Measurements from ENCODE around the gene SLC1A5.
"Not testable (repeated sequence)": the region's sequence is repeated elsewhere in the genome, so short reads cannot be mapped to it uniquely, and the experiment has no call there.

SLC1A5 gene

GRCh38 chr19:46761418-46761831 lies 27.0 kb downstream of the SLC1A5 start:
- H3K9me2 ChIP-seq (replicated peaks; ENCODE audit: insufficient read depth, low read length), result no peaks in the 10 kb centered on the region
- H3K36me3 ChIP-seq (replicated peaks; ENCODE audit: insufficient read depth, low read length), result no peaks in the 10 kb centered on the region
- H3K79me2 ChIP-seq (ENCODE audit: low read length), result no peaks in the 10 kb centered on the region
- H4K20me1 ChIP-seq (ENCODE audit: insufficient read depth, low read length), result no peaks in the 10 kb centered on the region
- no peak overlapping the region for H3K9ac ChIP-seq (ENCODE audit: low read length)
- H3K4me2 ChIP-seq (ENCODE audit: low read depth, low read length), result no peak overlapping the region
- H3F3A ChIP-seq (ENCODE audit: insufficient read depth, low read length), result no peaks in the 10 kb centered on the region
- no peaks in the 10 kb centered on the region for H3K9me3 ChIP-seq (replicated peaks; ENCODE audit: insufficient read depth, low read length)
- H3K4me1 ChIP-seq (ENCODE audit: low read length), result no peaks in the 10 kb centered on the region
- no peak overlapping the region for H3K4me3 ChIP-seq (ENCODE audit: low read length)
- no peaks in the 10 kb centered on the region for H3K27me3 ChIP-seq (replicated peaks; ENCODE audit: insufficient read depth, low read length)
- no peak for TF ChIP-seq CTCF (IDR thresholded peaks at IDR 0.05; ENCODE audit: low read length)
- no peak for TF ChIP-seq EZH2 (optimal IDR thresholded peaks at IDR 0.05; ENCODE audit: low read depth, low read length)
- TF ChIP-seq EZH2phosphoT487 (IDR thresholded peaks at IDR 0.05; ENCODE audit: low read length), result no peak
- DNase-seq, result no peak
- H3K27ac ChIP-seq (ENCODE audit: low read length), result no peak overlapping the region
- no peak overlapping the region for H2AFZ ChIP-seq (ENCODE audit: low read length)

- not testable (repeated sequence) for H3K4me3 ChIP-seq (ENCODE audit: low read length); H3K9me2 ChIP-seq (replicated peaks; ENCODE audit: insufficient read depth, low read length); H3K9me3 ChIP-seq (replicated peaks; ENCODE audit: insufficient read depth, low read length); H3K9ac ChIP-seq (ENCODE audit: low read length); H3F3A ChIP-seq (ENCODE audit: insufficient read depth, low read length); DNase-seq; H3K27ac ChIP-seq (ENCODE audit: low read length); H2AFZ ChIP-seq (ENCODE audit: low read length); H3K79me2 ChIP-seq (ENCODE audit: low read length); H4K20me1 ChIP-seq (ENCODE audit: insufficient read depth, low read length); H3K27me3 ChIP-seq (replicated peaks; ENCODE audit: insufficient read depth, low read length); H3K4me2 ChIP-seq (ENCODE audit: low read depth, low read length); H3K36me3 ChIP-seq (replicated peaks; ENCODE audit: insufficient read depth, low read length); H3K4me1 ChIP-seq (ENCODE audit: low read length)
Measured at GRCh38 chr19:46760897-46761296, 27.5 kb downstream of the SLC1A5 start.

- no peaks in the 10 kb centered on the region for H3K79me2 ChIP-seq (ENCODE audit: low read length)
- H3K36me3 ChIP-seq (replicated peaks; ENCODE audit: insufficient read depth, low read length), result no peaks in the 10 kb centered on the region
- no peak overlapping the region for H3K4me2 ChIP-seq (ENCODE audit: low read depth, low read length)
- TF ChIP-seq EZH2 (optimal IDR thresholded peaks at IDR 0.05; ENCODE audit: low read depth, low read length) (no peak), CTCF (IDR thresholded peaks at IDR 0.05; ENCODE audit: low read length) (no peak), EZH2phosphoT487 (IDR thresholded peaks at IDR 0.05; ENCODE audit: low read length) (no peak)
- H3K9me2 ChIP-seq (replicated peaks; ENCODE audit: insufficient read depth, low read length), result no peaks in the 10 kb centered on the region
- no peaks in the 10 kb centered on the region for H3F3A ChIP-seq (ENCODE audit: insufficient read depth, low read length)
- no peaks in the 10 kb centered on the region for H3K9me3 ChIP-seq (replicated peaks; ENCODE audit: insufficient read depth, low read length)
- no peaks in the 10 kb centered on the region for H3K4me1 ChIP-seq (ENCODE audit: low read length)
- H3K27me3 ChIP-seq (replicated peaks; ENCODE audit: insufficient read depth, low read length), result no peaks in the 10 kb centered on the region
- no peak overlapping the region for H3K4me3 ChIP-seq (ENCODE audit: low read length)
- H2AFZ ChIP-seq (ENCODE audit: low read length), result no peak overlapping the region
- H3K27ac ChIP-seq (ENCODE audit: low read length), result no peak overlapping the region
- no peaks in the 10 kb centered on the region for H4K20me1 ChIP-seq (ENCODE audit: insufficient read depth, low read length)
- no peak for DNase-seq
- H3K9ac ChIP-seq (ENCODE audit: low read length), result no peak overlapping the region
Measured at GRCh38 chr19:46760363-46760762, 28.0 kb downstream of the SLC1A5 start.

- no peak overlapping the region for H3K27ac ChIP-seq (ENCODE audit: low read length)
- H3F3A ChIP-seq (ENCODE audit: insufficient read depth, low read length), result no peaks in the 10 kb centered on the region
- H3K9ac ChIP-seq (ENCODE audit: low read length), result no peak overlapping the region
- no peak overlapping the region for H3K4me2 ChIP-seq (ENCODE audit: low read depth, low read length)
- no peaks in the 10 kb centered on the region for H4K20me1 ChIP-seq (ENCODE audit: insufficient read depth, low read length)
- no peak for DNase-seq
- no peaks in the 10 kb centered on the region for H3K9me3 ChIP-seq (replicated peaks; ENCODE audit: insufficient read depth, low read length)
- H2AFZ ChIP-seq (ENCODE audit: low read length), result no peak overlapping the region
- no peaks in the 10 kb centered on the region for H3K79me2 ChIP-seq (ENCODE audit: low read length)
- H3K4me1 ChIP-seq (ENCODE audit: low read length), result no peaks in the 10 kb centered on the region
- no peaks in the 10 kb centered on the region for H3K36me3 ChIP-seq (replicated peaks; ENCODE audit: insufficient read depth, low read length)
- no peaks in the 10 kb centered on the region for H3K9me2 ChIP-seq (replicated peaks; ENCODE audit: insufficient read depth, low read length)
- no peak overlapping the region for H3K4me3 ChIP-seq (ENCODE audit: low read length)
- no peaks in the 10 kb centered on the region for H3K27me3 ChIP-seq (replicated peaks; ENCODE audit: insufficient read depth, low read length)
- no peak for TF ChIP-seq EZH2 (optimal IDR thresholded peaks at IDR 0.05; ENCODE audit: low read depth, low read length)
- TF ChIP-seq CTCF (IDR thresholded peaks at IDR 0.05; ENCODE audit: low read length), result no peak
- no peak for TF ChIP-seq EZH2phosphoT487 (IDR thresholded peaks at IDR 0.05; ENCODE audit: low read length)
Measured at GRCh38 chr19:46759817-46760333, 28.5 kb downstream of the SLC1A5 start.

All from MM.1S (cell line).